ENCODE data around the gene TCP11X2. TPM values are rescaled to one million over a fixed set of nuclear protein-coding genes. Genes with fewer than 3 reads are reported as not detected.
"Not testable (repeated sequence)": the region's sequence is repeated elsewhere in the genome, so short reads cannot be mapped to it uniquely, and the experiment has no call there.

TCP11X2 gene
- total RNA-seq (not detected), polyA plus RNA-seq (not detected)
- long read RNA-seq, donor 1: 0 reads
- long read RNA-seq, donor 2: 0 reads
- long read RNA-seq, donor 3: 0 reads

DNA sequence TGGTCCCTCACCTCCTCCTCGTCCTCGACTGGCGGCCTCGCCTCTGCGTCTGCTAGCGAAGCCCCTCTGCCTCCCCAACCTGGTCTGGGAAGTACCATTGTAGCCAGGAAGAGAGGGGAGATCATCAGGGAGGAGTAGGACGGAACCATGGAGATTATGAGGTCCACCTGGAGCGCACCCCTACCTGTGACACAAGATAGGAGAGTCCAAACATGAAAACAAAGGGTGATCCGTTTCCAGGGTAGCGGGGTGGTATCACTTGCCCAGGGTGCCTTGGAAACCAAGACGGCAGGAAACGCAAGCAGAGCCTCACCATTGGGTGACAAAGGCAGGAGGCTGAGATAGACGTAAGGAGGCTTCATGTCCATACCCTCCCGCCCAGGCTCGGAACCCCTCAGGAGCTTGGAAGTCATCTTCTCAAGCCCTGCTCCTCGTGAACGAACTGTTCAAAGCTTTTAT lies at the start of gene TCP11X2:
TCP11X2 (minus strand) TSS at position 51 of the 459 bp plus-strand sequence.
- 42 to 69% (median 65%) methylated on average over 7 of the region's 17 CpGs for WGBS, 4 donors
- H3K4me1 ChIP-seq; DNase-seq; intact Hi-C loops (cut with DNase I); H3K27ac ChIP-seq; H3K36me3 ChIP-seq; H3K4me3 ChIP-seq; H3K9me3 ChIP-seq; H3K27me3 ChIP-seq: not testable (repeated sequence)
- peak in 1 of 4 donors; percentile 22 for ATAC-seq

DNA sequence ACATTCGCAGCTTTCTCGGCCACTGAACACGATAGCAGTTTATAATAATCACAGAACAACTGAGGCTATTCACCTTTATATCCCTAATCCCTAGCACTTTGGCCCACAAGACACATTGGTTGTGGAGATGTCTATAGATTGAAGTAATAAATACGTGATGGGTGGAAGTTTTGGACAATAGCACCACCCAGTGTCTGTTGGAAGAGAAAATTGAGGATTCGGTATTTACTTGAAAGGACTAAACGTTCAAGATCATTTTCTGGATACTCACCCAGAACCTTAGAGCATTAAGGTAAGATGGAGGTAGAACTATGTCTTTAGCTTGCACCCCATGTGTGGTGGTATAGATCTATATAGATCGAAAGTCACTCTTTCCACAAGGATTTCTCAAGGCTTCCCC lies 45.7 kb upstream of the TCP11X2 start:
- no peak for ATAC-seq
- intact Hi-C loops (cut with DNase I): no loop called here

DNA sequence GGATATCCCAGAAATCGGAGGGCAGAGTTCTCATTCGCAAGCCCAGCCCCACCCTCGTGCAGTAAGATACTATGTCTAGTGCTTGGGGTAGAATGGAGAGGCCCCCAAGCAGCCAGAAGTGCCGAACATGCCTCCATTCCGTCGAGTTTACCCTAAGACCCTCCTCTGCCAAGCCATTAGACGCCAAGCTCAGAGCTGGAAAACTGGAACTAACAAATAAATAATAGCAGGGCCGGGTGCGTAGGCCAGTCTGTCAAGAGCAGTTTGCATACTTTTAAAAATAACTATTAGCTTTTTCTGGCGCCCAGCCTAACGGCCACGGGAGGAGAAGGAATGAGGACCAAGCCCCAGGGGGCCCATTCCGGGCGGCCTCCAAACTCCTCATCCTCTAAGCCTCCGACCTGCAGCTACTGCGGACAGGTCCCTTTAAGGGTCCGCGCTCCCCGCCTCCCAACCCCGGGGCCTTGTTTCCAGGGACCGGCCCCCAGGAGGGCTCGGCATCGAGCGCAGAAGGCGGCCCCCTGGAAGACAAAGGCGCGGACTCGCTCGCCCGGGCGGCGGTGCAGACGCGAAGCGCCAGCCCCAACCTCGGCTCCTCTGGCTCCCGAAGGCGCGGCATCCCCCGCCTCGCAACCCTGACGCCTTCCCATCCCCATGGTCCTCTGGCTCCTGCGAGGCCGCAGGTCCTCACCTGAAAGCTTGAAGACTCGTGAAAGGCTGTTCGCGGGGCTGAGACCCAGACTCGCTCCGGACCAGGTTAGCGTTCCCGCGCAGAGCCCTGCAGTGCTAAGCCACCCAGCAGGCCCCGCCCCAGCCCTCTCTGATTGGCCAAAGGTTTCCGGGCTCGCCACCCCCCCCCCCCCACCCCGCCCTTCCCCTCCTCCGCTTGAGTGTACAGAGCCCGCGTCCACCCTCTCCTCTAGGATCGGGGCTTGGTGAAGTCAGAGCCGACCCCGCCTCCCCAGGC lies 44.6 kb upstream of the TCP11X2 start, which contains the start of gene TMSB15A:
TMSB15A (minus strand) TSS at position 765 of the 967 bp plus-strand sequence.
- 0 to 41% (median 11%) methylated on average over 33 to 61 of the region's 62 CpGs for WGBS, 4 donors
- intact Hi-C loops (cut with DNase I): no loop called here
- Histone ChIP-seq H3K36me3 (no peaks in the 10 kb centered on the region), H3K9me3 (peaks cover 0 to 7% (median 0%) of the 10 kb centered on the region in 12 donors), H3K27me3 (peaks cover 0 to 67% (median 0%) of the 10 kb centered on the region in 9 donors), H3K4me3 (peak within 1 kb of the TSS; percentile 12 to 59 (median 46)), H3K27ac (no peak within 1 kb of the TSS), H3K4me1 (peaks cover 0 to 8% (median 0%) of the 10 kb centered on the region in 12 donors)
- ATAC-seq: peak; percentile 71 to 97 (median 90)
- TF ChIP-seq CTCF (IDR thresholded peaks at IDR 0.05) (no peak), POLR2A (IDR thresholded peaks at IDR 0.05) (no peak)
- peak; percentile 45 to 75 (median 68) for DNase-seq

More for the DNA sequence above, 45.7 kb upstream of the TCP11X2 start:
- TF ChIP-seq POLR2A (IDR thresholded peaks at IDR 0.05): no peak
- peak in 2 of 12 donors; percentile 28 to 29 for TF ChIP-seq CTCF (IDR thresholded peaks at IDR 0.05)
- peaks cover 0 to 8% (median 0%) of the 10 kb centered on the region in 12 donors for H3K4me1 ChIP-seq
- no peaks in the 10 kb centered on the region for H3K36me3 ChIP-seq
- no peak overlapping the region for H3K27ac ChIP-seq
- DNase-seq: no peak
- peaks cover 0 to 7% (median 0%) of the 10 kb centered on the region in 12 donors for H3K9me3 ChIP-seq
- H3K27me3 ChIP-seq: peaks cover 0 to 66% (median 0%) of the 10 kb centered on the region in 9 donors
- WGBS, 4 donors: 42 to 59% (median 45%) methylated on average over 7 of the region's 7 CpGs
- H3K4me3 ChIP-seq: peak overlapping the region in 4 of 12 donors; percentile 32 to 51 (median 42)

DNA sequence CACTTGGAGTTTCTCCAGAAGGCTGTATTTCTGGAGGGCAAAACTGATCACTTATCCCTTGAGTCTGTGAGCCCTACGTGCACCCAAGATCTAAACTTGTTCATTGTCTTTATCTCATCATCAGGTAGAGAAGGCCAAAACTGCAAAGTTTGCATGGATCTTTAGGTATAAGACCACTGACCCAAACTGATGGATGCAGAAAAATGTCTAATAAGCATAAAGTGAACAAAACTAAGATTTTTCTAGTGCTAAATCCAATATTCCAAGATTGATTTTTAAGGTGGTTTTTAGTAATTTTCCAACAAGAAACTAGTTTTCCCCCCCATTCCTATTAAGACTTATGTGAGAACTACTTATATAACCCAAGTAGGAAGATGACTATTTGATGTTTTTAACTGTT lies 42.9 kb upstream of the TCP11X2 start:
- Histone ChIP-seq H3K4me1 (peaks cover 0 to 8% (median 0%) of the 10 kb centered on the region in 12 donors), H3K4me3 (no peak overlapping the region), H3K27me3 (peaks cover 0 to 64% (median 0%) of the 10 kb centered on the region in 9 donors), H3K36me3 (no peaks in the 10 kb centered on the region), H3K9me3 (peaks cover 0 to 7% (median 0%) of the 10 kb centered on the region in 12 donors), H3K27ac (no peak overlapping the region)
- ATAC-seq (no peak), DNase-seq (no peak)
- TF ChIP-seq POLR2A (IDR thresholded peaks at IDR 0.05) (no peak), CTCF (IDR thresholded peaks at IDR 0.05) (no peak)
- intact Hi-C loops (cut with DNase I): no loop called here
- WGBS, 4 donors: 74 to 100% (median 93%) methylated on average over 1 of the region's 1 CpG

Data from heart left ventricle (tissue), 16 donors.